Esophagus squamous epithelium (tissue), 4 donors: Measurements from ENCODE around the gene SNX27.

Experiments
- CTCF ChIP-seq, 6 experiments: fragments of 450-650 bp in 4 of 6; fragments of 200-600 bp in 2 of 6; sonication (generic) in 2 of 6; IDR thresholded peaks; one replicate each; pipeline ENCODE4 v1.5.1; 2016 to 2019; ENCODE audit warnings: antibody characterized with exemption in 6 of 6, mild to moderate bottlenecking in 4 of 6, moderate library complexity in 4 of 6
- POLR2A ChIP-seq, 4 donors: fragments of 450-650 bp; IDR thresholded peaks; one replicate each; pipeline ENCODE4 v1.6.1; 2017; ENCODE audit warnings: antibody characterized with exemption in 4 of 4, mild to moderate bottlenecking in 4 of 4, moderate library complexity in 3 of 4

- no peak for TF ChIP-seq CTCF (IDR thresholded peaks at IDR 0.05)
- TF ChIP-seq POLR2A (IDR thresholded peaks at IDR 0.05): no peak
Observed at GRCh38 chr1:151705146-151705545, 93.3 kb downstream of the SNX27 start.
